SK-N-SH treated with all-trans-retinoic acid at 6 μM for 48 hours (cell line): ENCODE data around the gene MUSTN1.

Experiments used
- ARNTL ChIP-seq: fragments of 450-650 bp; formaldehyde crosslinking; IDR thresholded peaks from 2 replicates; pipeline ENCODE4 v1.5.0; 2020; ENCODE audit warnings: low read depth, mild to moderate bottlenecking, moderate library complexity, borderline replicate concordance
- CSDC2 ChIP-seq: fragments of 250-450 bp; sonication (Bioruptor Pico); IDR thresholded peaks from 2 replicates; pipeline ENCODE4 v1.5.0; 2020; ENCODE audit warnings: mild to moderate bottlenecking, moderate library complexity
- CSRNP3 ChIP-seq: fragments of 250-450 bp; sonication (Bioruptor Pico); IDR thresholded peaks from 2 replicates; pipeline ENCODE4 v1.5.1; 2021; ENCODE audit warnings: mild to moderate bottlenecking, moderate library complexity
- PATZ1 ChIP-seq: fragments of 250-450 bp; sonication (Bioruptor Pico); IDR thresholded peaks from 2 replicates; pipeline ENCODE4 v1.8.0; 2020; ENCODE audit warnings: mild to moderate bottlenecking, moderate library complexity, borderline replicate concordance
- POU6F1 ChIP-seq: fragments of 250-450 bp; sonication (Bioruptor Pico); IDR thresholded peaks from 2 replicates; pipeline ENCODE4 v1.8.0; 2021; ENCODE audit warnings: low read depth, mild to moderate bottlenecking, moderate library complexity, borderline replicate concordance
- PPARA ChIP-seq: fragments of 250-450 bp; sonication (Bioruptor Pico); IDR thresholded peaks from 2 replicates; pipeline ENCODE4 v1.5.0; 2020; ENCODE audit warnings: mild to moderate bottlenecking, borderline replicate concordance
- RARB ChIP-seq: fragments of 250-450 bp; sonication (Bioruptor Pico); IDR thresholded peaks from 2 replicates; pipeline ENCODE4 v1.8.0; 2021; ENCODE audit warnings: mild to moderate bottlenecking, moderate library complexity
- TOX ChIP-seq: fragments of 250-450 bp; sonication (Bioruptor Pico); IDR thresholded peaks from 2 replicates; pipeline ENCODE4 v1.8.0; 2021; ENCODE audit warnings: mild to moderate bottlenecking, moderate library complexity, borderline replicate concordance
- ZC3H10 ChIP-seq: fragments of 250-450 bp; sonication (Bioruptor Pico); IDR thresholded peaks from 2 replicates; pipeline ENCODE4 v1.5.1; 2021; ENCODE audit warnings: mild to moderate bottlenecking, moderate library complexity
- ZFP3 ChIP-seq: fragments of 250-450 bp; sonication (Bioruptor Pico); IDR thresholded peaks from 2 replicates; pipeline ENCODE4 v1.5.0; 2020; ENCODE audit warnings: mild to moderate bottlenecking, moderate library complexity
- ZFP30 ChIP-seq: fragments of 450-650 bp; formaldehyde crosslinking; IDR thresholded peaks from 2 replicates; pipeline ENCODE4 v1.5.0; 2022; ENCODE audit warnings: mild to moderate bottlenecking, moderate library complexity
- ZNF565 ChIP-seq: fragments of 450-650 bp; formaldehyde crosslinking; conservative IDR thresholded peaks from 2 replicates; pipeline ENCODE4 v1.5.0; 2020; ENCODE audit warnings: low read depth, mild to moderate bottlenecking, moderate library complexity

GRCh38 chr3:52845691-52846431, 11.0 kb upstream of the MUSTN1 start:
- TF ChIP-seq ZNF565: no peak
- no peak for TF ChIP-seq POU6F1
- no peak for TF ChIP-seq RARB (CRISPR knock-in tag)
- TF ChIP-seq PATZ1 (CRISPR knock-in tag): no peak
- no peak for TF ChIP-seq ZFP30 (CRISPR knock-in tag)
- no peak for TF ChIP-seq CSDC2
- TF ChIP-seq TOX: no peak
- TF ChIP-seq ARNTL: no peak
- TF ChIP-seq CSRNP3 (CRISPR knock-in tag): no peak
- TF ChIP-seq PPARA (CRISPR knock-in tag): no peak
- no peak for TF ChIP-seq ZFP3 (CRISPR knock-in tag)
- TF ChIP-seq ZC3H10 (CRISPR knock-in tag): no peak
